Measurements from ENCODE around the gene THOC5.

- no peak for TF ChIP-seq POLR2A (IDR thresholded peaks at IDR 0.05; ENCODE audit: low read length)
- no peak for TF ChIP-seq GATA1 (IDR thresholded peaks at IDR 0.05; ENCODE audit: low read depth, low read length)
These were observed 6.3 kb upstream of the THOC5 start for GRCh38 chr22:29559853-29560252.

Measured in erythroblast (primary cell).